Right lobe of liver (tissue), 6 donors: ENCODE data around the gene SIGLEC5. TPM values are rescaled to one million over a fixed set of nuclear protein-coding genes. Genes with fewer than 3 reads are reported as not detected.

ENCODE experiments used
- ATAC-seq, 4 donors: fragments of 200-7000 bp; cut with Tn5 transposase; one replicate each; pipeline ENCODE4 v1.9.1; 2020; ENCODE audit warnings: mild to moderate bottlenecking in 4 of 4, moderate library complexity in 4 of 4
- DNase-seq, 3 donors: peaks; one replicate each; pipeline ENCODE4 v3.0.0-alpha.2; 2020
- H3K27ac ChIP-seq, 3 donors: fragments of 200-600 bp; one replicate each; pipeline ENCODE4 v1.8.0; 2022
- H3K27me3 ChIP-seq, 2 donors: fragments of 200-600 bp; one replicate each; pipeline ENCODE4 v1.8.0; 2022
- H3K36me3 ChIP-seq, 4 donors: fragments of 200-600 bp; sonication (generic) in 1 of 4; one replicate each; pipeline versions ENCODE4 v1.5.1 to v1.8.0; 2017 to 2022; ENCODE audit warnings: control low read depth in 1 of 4
- H3K4me1 ChIP-seq, 4 donors: fragments of 200-600 bp; sonication (generic) in 1 of 4; one replicate each; pipeline versions ENCODE4 v1.5.1 to v1.8.0; 2017 to 2022; ENCODE audit warnings: control low read depth in 1 of 4
- H3K4me3 ChIP-seq, 3 donors: fragments of 200-600 bp; one replicate each; pipeline ENCODE4 v1.8.0; 2022
- H3K9me3 ChIP-seq, 4 donors: fragments of 200-600 bp; sonication (generic) in 1 of 4; one replicate each; pipeline versions ENCODE4 v1.5.1 to v1.8.0; 2017 to 2022; ENCODE audit warnings: control low read depth in 1 of 4
- CTCF ChIP-seq, 4 donors: fragments of 200-600 bp in 3 of 4; fragments of 450-650 bp in 1 of 4; IDR thresholded peaks; one replicate each; pipeline versions ENCODE4 v1.5.1 to v1.8.0; 2016 to 2022; ENCODE audit warnings: antibody characterized with exemption in 4 of 4, mild to moderate bottlenecking in 2 of 4
- POLR2A ChIP-seq: fragments of 450-650 bp; IDR thresholded peaks from one replicate; pipeline ENCODE4 v1.6.1; 2017; ENCODE audit warnings: antibody characterized with exemption, mild to moderate bottlenecking
- WGBS: methylation state at CpG from one replicate; pipeline ENCODE4 v1.1.6; 2018; ENCODE audit warnings: low coverage, low lambda C conversion rate; ENCODE audit not compliant: insufficient coverage; ENCODE audit errors: missing lambda C conversion rate; 5-methylcytosine and 5-hydroxymethylcytosine counted together
- intact Hi-C, 2 donors: fragments of 100-400 bp; cut with DNase I; formaldehyde crosslinking; loops; one replicate each; pipeline versions ENCODE4 v1.11.2 to v1.14.1; 2022
- total RNA-seq, 6 experiments: library from RNA; depleted of rRNA in 2 of 6; stranded (reverse); fragments of >200 nt in 2 of 6; fragmentation: NEBNext Ultra II Directional in 3 of 6; extraction: Animal tissue kit (Norgen Biotek cat#: 25700) in 3 of 6; gene quantifications; one replicate each; pipeline versions ENCODE4 v1.1.0 to v1.2.4, GENCODE V29; 2016 to 2023
- donor health status: DM: no; HTN: yes; CAD: no.
- donor health status: DM: no; HTN: no; CAD: no.
- donor health status: DM: no; HTN: no; CAD: no.
- donor health status: DM: no; HTN: yes; CAD: no.
- donor health status: DM: no; HTN: yes; CAD: no.

Gene SIGLEC5
- total RNA-seq, 6 experiments from 2014 or later = 0.89 to 1.1 (median 0.92) TPM; not detected in 3

- Histone ChIP-seq H3K27me3 (no peaks in the 10 kb centered on the region), H3K4me3 (no peak overlapping the region), H3K9me3 (no peaks in the 10 kb centered on the region), H3K36me3 (no peaks in the 10 kb centered on the region), H3K4me1 (no peaks in the 10 kb centered on the region), H3K27ac (no peak overlapping the region)
- TF ChIP-seq CTCF (IDR thresholded peaks at IDR 0.05) = no peak
- no peak for TF ChIP-seq POLR2A
- no peak for ATAC-seq
- no peak for DNase-seq
- WGBS = 58% methylated on average over 13 of the region's 14 CpGs
- intact Hi-C loops = no loop called here
Observed at GRCh38 chr19:51628153-51628939, 1.9 kb downstream of the SIGLEC5 start.

- Histone ChIP-seq H3K9me3 (no peaks in the 10 kb centered on the region), H3K27ac (no peak overlapping the region), H3K4me1 (no peaks in the 10 kb centered on the region), H3K4me3 (no peak overlapping the region), H3K36me3 (no peaks in the 10 kb centered on the region), H3K27me3 (no peaks in the 10 kb centered on the region)
- intact Hi-C loops = no loop called here
- 41% methylated on average over 4 of the region's 16 CpGs for WGBS
- TF ChIP-seq POLR2A = no peak
- no peak for TF ChIP-seq CTCF (IDR thresholded peaks at IDR 0.05)
- DNase-seq = no peak
- ATAC-seq = no peak
Observed at GRCh38 chr19:51627491-51628138, 2.6 kb downstream of the SIGLEC5 start.

GRCh38 chr19:51626675-51627074, 3.5 kb downstream of the SIGLEC5 start:
- DNase-seq (no peak), ATAC-seq (no peak)
- Histone ChIP-seq H3K4me1 (no peaks in the 10 kb centered on the region), H3K4me3 (no peak overlapping the region), H3K36me3 (no peaks in the 10 kb centered on the region), H3K9me3 (no peaks in the 10 kb centered on the region), H3K27me3 (no peaks in the 10 kb centered on the region), H3K27ac (no peak overlapping the region)
- 23% methylated on average over 2 of the region's 2 CpGs for WGBS
- intact Hi-C loops = no loop called here
- TF ChIP-seq POLR2A (no peak), CTCF (IDR thresholded peaks at IDR 0.05) (no peak)

GRCh38 chr19:51621178-51621577, 9.0 kb downstream of the SIGLEC5 start:
- no peaks in the 10 kb centered on the region for H3K27me3 ChIP-seq
- no peaks in the 10 kb centered on the region for H3K36me3 ChIP-seq
- H3K4me1 ChIP-seq = no peaks in the 10 kb centered on the region
- 12% methylated on average over 2 of the region's 2 CpGs for WGBS
- DNase-seq = peak in 1 of 3 donors; percentile 35
- H3K27ac ChIP-seq = no peak overlapping the region
- TF ChIP-seq CTCF (IDR thresholded peaks at IDR 0.05) = no peak
- TF ChIP-seq POLR2A = no peak
- intact Hi-C loops = no loop called here
- no peaks in the 10 kb centered on the region for H3K9me3 ChIP-seq
- H3K4me3 ChIP-seq = no peak overlapping the region
- ATAC-seq = no peak
